ENCODE data around the gene GRM7. TPM values are rescaled to one million over a fixed set of nuclear protein-coding genes. Genes with fewer than 3 reads are reported as not detected.

GRM7 gene
- total and polyA plus RNA-seq, 2 of the 4 experiments (the other 2 are of a cell fraction) = not detected

DNA sequence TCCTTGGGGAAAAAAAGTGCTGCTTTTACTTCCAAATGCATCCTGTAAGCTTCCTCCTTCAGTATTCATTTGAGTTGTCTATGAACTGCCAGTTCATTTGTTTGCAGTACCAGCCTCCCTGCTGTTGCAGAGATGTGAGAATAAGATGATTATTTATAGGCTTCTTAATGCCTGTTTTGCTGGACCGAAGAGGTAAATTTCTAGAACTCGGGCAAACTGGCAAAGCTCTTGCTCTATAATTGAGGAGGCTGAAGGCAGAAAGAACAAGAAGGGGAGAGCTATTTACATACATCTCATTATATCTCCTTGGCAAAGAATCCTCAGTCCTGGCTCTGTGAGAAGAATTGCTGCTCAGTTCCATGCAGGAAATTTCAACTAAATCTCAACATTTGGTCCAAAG is 790.4 kb downstream of the GRM7 start:
- ChIA-PET CTCF (no interaction called here), POLR2A (ENCODE audit: unreplicated experiment) (no interaction called here)
- Histone ChIP-seq H3K27me3 (ENCODE audit: control insufficient read depth, insufficient read depth, low read length) (no peaks in the 10 kb centered on the region), H2AK5ac (ENCODE audit: low read depth, low read length) (no peak overlapping the region), H4K5ac (ENCODE audit: low read depth, low read length) (no peak overlapping the region), H2AK9ac (replicated peaks; ENCODE audit: low read depth, low read length, poor library complexity) (no peak overlapping the region), H3K56ac (ENCODE audit: extremely low read depth, insufficient read depth, low read length) (no peak overlapping the region), H2AFZ (replicated peaks; ENCODE audit: low read length, poor library complexity) (no peak overlapping the region), H2BK15ac (ENCODE audit: low read depth, low read length) (no peak overlapping the region), H3K14ac (replicated peaks; ENCODE audit: low read depth, low read length) (no peak overlapping the region), H4K8ac (ENCODE audit: low read depth in 2 of 2, low read length in 2 of 2) (no peak overlapping the region), H3K36me3 (ENCODE audit: control insufficient read depth, insufficient read depth, low read length) (no peaks in the 10 kb centered on the region), H3K4me1 (ENCODE audit: control insufficient read depth, insufficient read depth, low read length) (no peaks in the 10 kb centered on the region), H3K18ac (ENCODE audit: low read depth, low read length) (no peak overlapping the region), H3K27ac (ENCODE audit: insufficient read depth, low read length) (no peak overlapping the region), H4K91ac (ENCODE audit: insufficient read depth, low read depth, low read length) (no peak overlapping the region), H3K9ac (ENCODE audit: low read depth, low read length) (no peak overlapping the region), H3K9me3 (ENCODE audit: control insufficient read depth, insufficient read depth, low read length) (peaks cover 24% of the 10 kb centered on the region), H3K9me1 (ENCODE audit: insufficient read depth, low read length) (no peaks in the 10 kb centered on the region), H3K4me3 (ENCODE audit: insufficient read depth, low read depth, low read length) (no peak overlapping the region), H3K79me1 (ENCODE audit: low read depth in 1 of 2, low read length in 2 of 2) (no peaks in the 10 kb centered on the region), H2BK20ac (ENCODE audit: low read depth, low read length) (no peak overlapping the region), H4K20me1 (ENCODE audit: insufficient read depth, low read length) (no peaks in the 10 kb centered on the region), H2BK120ac (ENCODE audit: low read depth, low read length) (no peak overlapping the region), H2BK5ac (ENCODE audit: low read depth, low read length, poor library complexity, severe bottlenecking) (no peak overlapping the region), H3K4me2 (ENCODE audit: low read depth, low read length) (no peak overlapping the region), H3K23ac (ENCODE audit: low read depth, low read length) (no peak overlapping the region), H3K4ac (ENCODE audit: low read depth, low read length) (no peak overlapping the region)
- dilution Hi-C loops (cut with HindIII; ENCODE audit: low sequenced_read_pairs, unreplicated experiment) = no loop called here
- no peak for TF ChIP-seq POLR2A (IDR thresholded peaks at IDR 0.05; ENCODE audit: low read depth, low read length)
- TF ChIP-seq MXI1 (IDR thresholded peaks at IDR 0.05; ENCODE audit: borderline replicate concordance, low read depth, low read length) = no peak
- no peak for TF ChIP-seq CTCF (conservative IDR thresholded peaks at IDR 0.05; ENCODE audit: low read depth, low read length)
- no peak for TF ChIP-seq MAZ (IDR thresholded peaks at IDR 0.05; ENCODE audit: borderline replicate concordance, low read depth, low read length)
- TF ChIP-seq NFE2L2 (IDR thresholded peaks at IDR 0.05; ENCODE audit: low read depth, low read length) = no peak
- TF ChIP-seq, protein P1, sequence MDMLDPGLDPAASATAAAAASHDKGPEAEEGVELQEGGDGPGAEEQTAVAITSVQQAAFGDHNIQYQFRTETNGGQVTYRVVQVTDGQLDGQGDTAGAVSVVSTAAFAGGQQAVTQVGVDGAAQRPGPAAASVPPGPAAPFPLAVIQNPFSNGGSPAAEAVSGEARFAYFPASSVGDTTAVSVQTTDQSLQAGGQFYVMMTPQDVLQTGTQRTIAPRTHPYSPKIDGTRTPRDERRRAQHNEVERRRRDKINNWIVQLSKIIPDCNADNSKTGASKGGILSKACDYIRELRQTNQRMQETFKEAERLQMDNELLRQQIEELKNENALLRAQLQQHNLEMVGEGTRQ (IDR thresholded peaks at IDR 0.05; ENCODE audit: low read depth, low read length) = no peak
- TF ChIP-seq CEBPB (IDR thresholded peaks at IDR 0.05; ENCODE audit: low read depth, low read length) = no peak
- no peak for TF ChIP-seq SMC3 (IDR thresholded peaks at IDR 0.05; ENCODE audit: low read depth, low read length)
- no peak for TF ChIP-seq MAFK (IDR thresholded peaks at IDR 0.05; ENCODE audit: low read depth, low read length)
- TF ChIP-seq RCOR1 (IDR thresholded peaks at IDR 0.05; ENCODE audit: insufficient replicate concordance, low read length) = no peak
- TF ChIP-seq ELK1 (IDR thresholded peaks at IDR 0.05; ENCODE audit: borderline replicate concordance, low read depth, low read length) = no peak
- no peak for TF ChIP-seq RFX5 (IDR thresholded peaks at IDR 0.05; ENCODE audit: low read depth, low read length)
- no peak for TF ChIP-seq FOS (IDR thresholded peaks at IDR 0.05; ENCODE audit: low read depth, low read length)
- TF ChIP-seq RAD21 (IDR thresholded peaks at IDR 0.05; ENCODE audit: low read length) = no peak
- no peak for TF ChIP-seq BHLHE40 (IDR thresholded peaks at IDR 0.05; ENCODE audit: low read depth, low read length)
- no peak for TF ChIP-seq CHD1 (IDR thresholded peaks at IDR 0.05; ENCODE audit: low read depth, low read length)
- BruUV-seq (replicated peaks) = no TSS peak
- in situ Hi-C loops (cut with MboI; ENCODE audit: low sequenced_read_pairs) = no loop called here
- intact Hi-C loops (cut with micrococcal nuclease) = no loop called here
- WGBS, 2 experiments (ENCODE audit: extremely low coverage in 2 of 2, insufficient read length in 1 of 2) = no CpG with 5 or more reads among the region's 2 CpGs
- DNase-seq (no peak), ATAC-seq (ENCODE audit: low read depth) (no peak)

All from IMR-90 (cell line).